SW 1271 (cell line): Measurements from ENCODE around the gene ZFYVE1.
A peak's percentile ranks its signal among the peaks of the same experiment; 100 is the strongest.
"Not testable (repeated sequence)": the region's sequence is repeated elsewhere in the genome, so short reads cannot be mapped to it uniquely, and the experiment has no call there.

ENCODE experiments used
- DNase-seq, 2 experiments: peaks; one replicate each; lab custom pipeline; 2025; lab: John Stamatoyannopoulos, UW

ZFYVE1 gene

GRCh38 chr14:73000073-73000472, 26.8 kb downstream of the ZFYVE1 start:
- DNase-seq: no peak

GRCh38 chr14:72999316-72999715, 27.6 kb downstream of the ZFYVE1 start:
- DNase-seq: no peak

GRCh38 chr14:72998252-72998903, 28.5 kb downstream of the ZFYVE1 start:
- no peak for DNase-seq

GRCh38 chr14:72996916-72997315, 30.0 kb downstream of the ZFYVE1 start:
- DNase-seq: no peak

GRCh38 chr14:72990171-72990570, 36.7 kb downstream of the ZFYVE1 start:
- no peak for DNase-seq

- peak in 1 of 2 experiments; percentile 7 for DNase-seq
Observed at GRCh38 chr14:72986857-72987256, 40.0 kb downstream of the ZFYVE1 start.

- DNase-seq: no peak
Observed at GRCh38 chr14:72986214-72986613, 40.7 kb downstream of the ZFYVE1 start.

GRCh38 chr14:72982146-72982708, 44.7 kb downstream of the ZFYVE1 start:
- DNase-seq: no peak

- DNase-seq: no peak
Observed at GRCh38 chr14:72980863-72981262, 46.0 kb downstream of the ZFYVE1 start.

GRCh38 chr14:72978856-72979255, 48.0 kb downstream of the ZFYVE1 start:
- DNase-seq: no peak

- DNase-seq: no peak
Observed at GRCh38 chr14:72975770-72976169, 51.1 kb downstream of the ZFYVE1 start.

- no peak for DNase-seq
Observed at GRCh38 chr14:72974661-72975060, 52.2 kb downstream of the ZFYVE1 start.

- no peak for DNase-seq
Observed at GRCh38 chr14:72970824-72971434, 56.0 kb downstream of the ZFYVE1 start.

GRCh38 chr14:72970058-72970630, 56.8 kb downstream of the ZFYVE1 start:
- no peak for DNase-seq

- DNase-seq: no peak
Observed at GRCh38 chr14:72968316-72968715, 58.6 kb downstream of the ZFYVE1 start.

- no peak for DNase-seq
Observed at GRCh38 chr14:72966038-72966437, 60.9 kb downstream of the ZFYVE1 start.

- peak in 1 of 2 experiments; percentile 41 for DNase-seq
Observed at GRCh38 chr14:72965249-72965648, 61.7 kb downstream of the ZFYVE1 start.

GRCh38 chr14:72962829-72963312, 64.0 kb downstream of the ZFYVE1 start:
- peak; percentile 33 to 57 for DNase-seq

GRCh38 chr14:72962336-72962754, 64.6 kb downstream of the ZFYVE1 start:
- DNase-seq: not testable (repeated sequence)

GRCh38 chr14:72961579-72962335, 65.1 kb downstream of the ZFYVE1 start:
- DNase-seq: peak; percentile 35 to 37

GRCh38 chr14:72961016-72961415, 65.9 kb downstream of the ZFYVE1 start:
- not testable (repeated sequence) for DNase-seq

GRCh38 chr14:72958548-72958947, 68.4 kb downstream of the ZFYVE1 start:
- DNase-seq: no peak
